Spleen (tissue), 13 donors: ENCODE results near the gene SPP1. TPM values are rescaled to one million over a fixed set of nuclear protein-coding genes. Genes with fewer than 3 reads are reported as not detected.

Experiments
- DNase-seq: peaks from one replicate; pipeline ENCODE4 v3.0.0-alpha.2; 2020
- H3K27ac ChIP-seq, 8 donors: fragments of 200-600 bp; sonication (generic) in 7 of 8; 1 replicate in 4 of 8; 2 replicates in 4 of 8; pipeline versions ENCODE4 v1.5.0 to v1.8.0; 2016 to 2021; ENCODE audit warnings: inconsistent platforms in 4 of 8, mild to moderate bottlenecking in 4 of 8, moderate library complexity in 1 of 8
- H3K27me3 ChIP-seq, 7 donors: fragments of 200-600 bp; sonication (generic) in 6 of 7; replicated peaks in 1 of 7; 1 replicate in 4 of 7; 2 replicates in 3 of 7; pipeline versions ENCODE4 v1.5.0 to v1.8.0; 2016 to 2021; ENCODE audit warnings: inconsistent platforms in 3 of 7, mild to moderate bottlenecking in 1 of 7
- H3K36me3 ChIP-seq, 6 donors: fragments of 200-600 bp; sonication (generic) in 5 of 6; 1 replicate in 4 of 6; 2 replicates in 2 of 6; pipeline versions ENCODE4 v1.5.0 to v1.8.0; 2016 to 2021; ENCODE audit warnings: inconsistent platforms in 2 of 6
- H3K4me1 ChIP-seq, 6 donors: fragments of 200-600 bp; sonication (generic) in 5 of 6; 1 replicate in 3 of 6; 2 replicates in 3 of 6; pipeline versions ENCODE4 v1.5.0 to v1.8.0; 2016 to 2021; ENCODE audit warnings: inconsistent platforms in 3 of 6
- H3K4me3 ChIP-seq, 8 donors: fragments of 200-600 bp; sonication (generic) in 7 of 8; 1 replicate in 4 of 8; 2 replicates in 4 of 8; pipeline versions ENCODE4 v1.5.0 to v1.8.0; 2016 to 2021; ENCODE audit warnings: inconsistent platforms in 4 of 8, mild to moderate bottlenecking in 4 of 8, moderate library complexity in 2 of 8
- H3K9me3 ChIP-seq, 8 donors: fragments of 200-600 bp; sonication (generic) in 7 of 8; 1 replicate in 4 of 8; 2 replicates in 4 of 8; pipeline versions ENCODE4 v1.5.0 to v1.8.0; 2016 to 2021; ENCODE audit warnings: inconsistent platforms in 4 of 8
- CTCF ChIP-seq, 11 experiments: fragments of 200-600 bp in 7 of 11; fragments of 450-650 bp in 4 of 11; sonication (generic) in 4 of 11; IDR thresholded peaks in 8 of 11; conservative IDR thresholded peaks in 3 of 11; 1 replicate in 7 of 11; 2 replicates in 4 of 11; pipeline versions ENCODE4 v1.4.0 to v1.8.0; 2016 to 2021; ENCODE audit warnings: antibody characterized with exemption in 11 of 11, inconsistent platforms in 4 of 11, mild to moderate bottlenecking in 1 of 11
- POLR2A ChIP-seq, 3 donors: fragments of 450-650 bp; IDR thresholded peaks; one replicate each; pipeline ENCODE4 v1.5.1; 2017; ENCODE audit warnings: antibody characterized with exemption in 3 of 3, mild to moderate bottlenecking in 1 of 3
- POLR2AphosphoS5 ChIP-seq, 3 donors: sonication (generic); formaldehyde crosslinking; IDR thresholded peaks; one replicate each; pipeline ENCODE4 v1.5.1; 2017; ENCODE audit warnings: antibody characterized with exemption in 3 of 3
- WGBS, 5 donors: extraction: QIAGEN DNeasy Blood & Tissue Kit in 3 of 5; methylation state at CpG; one replicate each; pipeline versions ENCODE4 v1.1.5 to v1.1.7; 2013 to 2018; 5-methylcytosine and 5-hydroxymethylcytosine counted together
- intact Hi-C: fragments of 100-400 bp; cut with DNase I; formaldehyde crosslinking; loops from one replicate; pipeline ENCODE4 v1.15.0; 2023; ENCODE audit warnings: low total_unique reads
- long read RNA-seq, 2 donors: transcript quantifications; one replicate each; lab custom pipeline, GENCODE V29; 2026
- polyA plus RNA-seq, 3 donors: library from polyadenylated mRNA; stranded (reverse); fragments of 200-250 nt; gene quantifications; one replicate each; pipeline ENCODE4 v1.2.1, GENCODE V29; 2013
- total RNA-seq, 7 donors: library from RNA; depleted of rRNA in 3 of 7; stranded (reverse); fragments of >200 nt in 3 of 7; fragmentation: NEBNext Ultra II Directional in 4 of 7; extraction: Animal tissue kit (Norgen Biotek cat#: 25700) in 4 of 7; gene quantifications; one replicate each; pipeline versions ENCODE4 v1.1.0 to v1.2.1, GENCODE V29; 2016 to 2021
- donor health status: healthy with polysubstance abuse.
- donor health status: DM: no; HTN: no; CAD: no; lungs with moderate emphysema.
- donor health status: DM: no; HTN: no; CAD: no.
- donor health status: Bipolar disorder and iron deficiency.
- donor health status: healthy.
- donor health status: DM: no; HTN: no; CAD: no.
- donor health status: DM: yes; HTN: yes; CAD: no.

Gene SPP1
- total RNA-seq: 1 to 10 TPM in 6 of 7 donors, under 1 TPM in 1; 0.77 to 7.2 (median 1.5) TPM
- polyA plus RNA-seq: 10 to 100 TPM in 1 of 3 donors, 1 to 10 TPM in 1, under 1 TPM in 1; 0.28 to 18.4 (median 2.6) TPM
- long read RNA-seq, donor 1, transcript SPP1-201 (6 exons, 1,581 nt): minor isoform, 19 of 113 reads
- long read RNA-seq, donor 1, transcript SPP1-203 (7 exons, 1,473 nt): major isoform, 57 of 113 reads
- long read RNA-seq, donor 1, partial matches to known transcripts: 35 of 113 reads
- long read RNA-seq, donor 1, other reads (novel, unspliced or antisense): 0 of 113 reads
- long read RNA-seq, donor 2, transcript SPP1-203 (7 exons, 1,473 nt): major isoform, 12 of 19 reads
- long read RNA-seq, donor 2, partial matches to known transcripts: 0 of 19 reads
- long read RNA-seq, donor 2, other reads (novel, unspliced or antisense): 0 of 19 reads

GRCh38 chr4:87975466-87975865, at the start of gene SPP1:
Gene SPP1 (plus strand): TSS chr4:87975714. CDS start chr4:87976896, 1,182 bp downstream.
- TF ChIP-seq POLR2A (IDR thresholded peaks at IDR 0.05) (no peak), CTCF (IDR thresholded peaks at IDR 0.05 in 8 of 11, conservative IDR thresholded peaks at IDR 0.05 in 3 of 11) (no peak), POLR2AphosphoS5 (IDR thresholded peaks at IDR 0.05) (no peak)
- Histone ChIP-seq H3K4me3 (no peak within 1 kb of the TSS), H3K4me1 (peaks cover 0 to 26% (median 10%) of the 10 kb centered on the region in 6 donors), H3K9me3 (no peaks in the 10 kb centered on the region), H3K27ac (no peak within 1 kb of the TSS), H3K27me3 (peaks cover 0 to 50% (median 7%) of the 10 kb centered on the region in 7 donors), H3K36me3 (no peaks in the 10 kb centered on the region)
- 4 to 16% (median 9%) methylated on average over 8 of the region's 8 CpGs for WGBS, 5 donors
- intact Hi-C loops: loop anchor here (5.0 kb wide), 1 partner anchor 123 kb away; no protein-coding TSS in a partner anchor
- peak; percentile 50 for DNase-seq

DNA sequence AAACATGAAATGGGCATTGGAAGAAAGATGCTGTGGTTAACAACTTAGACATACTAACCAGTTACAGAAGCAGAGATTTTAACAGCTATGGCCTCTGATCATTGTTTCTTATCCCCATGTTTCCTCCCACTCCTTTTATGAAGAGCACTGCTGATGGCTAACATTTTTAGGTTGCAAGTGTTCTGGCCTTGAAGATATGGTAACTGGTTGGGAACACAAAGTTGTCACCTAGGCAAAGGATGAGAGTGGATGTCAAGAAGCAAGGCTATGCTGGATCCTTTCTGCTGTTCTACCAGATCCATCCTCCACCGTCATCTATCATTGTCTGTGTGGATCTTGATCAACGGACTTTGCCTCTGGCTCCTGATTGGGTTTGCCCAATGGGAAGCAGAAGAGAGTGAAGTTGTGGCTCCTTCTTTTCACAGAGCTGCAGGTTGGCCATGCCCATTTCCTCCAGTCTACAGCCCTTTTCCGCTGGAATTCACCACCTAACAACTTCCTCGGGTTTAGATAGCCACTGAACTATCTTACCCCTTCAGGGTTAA, 48.9 kb upstream of the SPP1 start:
- no peak for TF ChIP-seq POLR2AphosphoS5 (IDR thresholded peaks at IDR 0.05)
- no peak for TF ChIP-seq POLR2A (IDR thresholded peaks at IDR 0.05)
- no peak for TF ChIP-seq CTCF (IDR thresholded peaks at IDR 0.05 in 8 of 11, conservative IDR thresholded peaks at IDR 0.05 in 3 of 11)
- Histone ChIP-seq H3K36me3 (no peaks in the 10 kb centered on the region), H3K27ac (no peak overlapping the region), H3K9me3 (peaks cover 0 to 11% (median under 1%) of the 10 kb centered on the region in 8 donors), H3K4me3 (no peak overlapping the region), H3K27me3 (no peaks in the 10 kb centered on the region), H3K4me1 (no peaks in the 10 kb centered on the region)
- intact Hi-C loops: no loop called here
- WGBS, 5 donors: 80 to 91% (median 89%) methylated on average over 4 of the region's 4 CpGs
- no peak for DNase-seq

DNA sequence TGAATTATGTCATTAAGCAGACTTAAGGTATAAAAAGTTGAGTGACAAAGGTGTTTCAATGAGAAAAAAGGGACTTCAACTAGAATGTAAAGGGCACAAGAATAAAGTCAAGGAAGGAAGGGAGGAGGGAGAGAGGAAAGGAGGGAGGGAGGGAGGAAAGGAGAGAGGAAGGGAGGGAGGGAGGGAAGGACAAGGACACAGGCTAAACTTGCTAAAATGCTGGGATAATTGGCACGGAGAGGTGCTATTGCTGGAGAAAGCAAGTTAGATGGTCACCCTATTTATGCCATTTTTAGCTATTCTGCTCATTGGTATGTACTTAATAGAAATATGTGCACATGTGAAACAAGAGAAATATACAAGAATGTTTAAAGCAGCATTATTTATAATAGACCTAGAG, 44.9 kb upstream of the SPP1 start:
- H3K9me3 ChIP-seq: peaks cover 0 to 21% (median 8%) of the 10 kb centered on the region in 8 donors
- H3K4me1 ChIP-seq: no peaks in the 10 kb centered on the region
- no peaks in the 10 kb centered on the region for H3K36me3 ChIP-seq
- intact Hi-C loops: no loop called here
- DNase-seq: no peak
- TF ChIP-seq POLR2A (IDR thresholded peaks at IDR 0.05) (no peak), POLR2AphosphoS5 (IDR thresholded peaks at IDR 0.05) (no peak), CTCF (IDR thresholded peaks at IDR 0.05 in 8 of 11, conservative IDR thresholded peaks at IDR 0.05 in 3 of 11) (no peak)
- no peak overlapping the region for H3K4me3 ChIP-seq
- no peak overlapping the region for H3K27ac ChIP-seq
- no peaks in the 10 kb centered on the region for H3K27me3 ChIP-seq
- WGBS, 5 donors: 56 to 84% (median 65%) methylated on average over 1 of the region's 1 CpG

GRCh38 chr4:87931932-87932331, 43.6 kb upstream of the SPP1 start:
- Histone ChIP-seq H3K9me3 (peaks cover 0 to 21% (median 8%) of the 10 kb centered on the region in 8 donors), H3K4me1 (no peaks in the 10 kb centered on the region), H3K27ac (no peak overlapping the region), H3K27me3 (no peaks in the 10 kb centered on the region), H3K4me3 (no peak overlapping the region), H3K36me3 (no peaks in the 10 kb centered on the region)
- intact Hi-C loops: no loop called here
- 77 to 93% (median 78%) methylated on average over 1 of the region's 1 CpG for WGBS, 5 donors
- no peak for TF ChIP-seq POLR2A (IDR thresholded peaks at IDR 0.05)
- TF ChIP-seq CTCF (IDR thresholded peaks at IDR 0.05 in 8 of 11, conservative IDR thresholded peaks at IDR 0.05 in 3 of 11): no peak
- TF ChIP-seq POLR2AphosphoS5 (IDR thresholded peaks at IDR 0.05): no peak
- no peak for DNase-seq
